ENCODE results near the gene MORN1. TPM values are rescaled to one million over a fixed set of nuclear protein-coding genes. Genes with fewer than 3 reads are reported as not detected.

The MORN1 gene
- total and polyA plus RNA-seq, 9 of the 15 experiments (the other 6 are each of a cell fraction or from before 2014, with no cell fraction given): 0.24 to 9.3 (median 4.2) TPM

DNA sequence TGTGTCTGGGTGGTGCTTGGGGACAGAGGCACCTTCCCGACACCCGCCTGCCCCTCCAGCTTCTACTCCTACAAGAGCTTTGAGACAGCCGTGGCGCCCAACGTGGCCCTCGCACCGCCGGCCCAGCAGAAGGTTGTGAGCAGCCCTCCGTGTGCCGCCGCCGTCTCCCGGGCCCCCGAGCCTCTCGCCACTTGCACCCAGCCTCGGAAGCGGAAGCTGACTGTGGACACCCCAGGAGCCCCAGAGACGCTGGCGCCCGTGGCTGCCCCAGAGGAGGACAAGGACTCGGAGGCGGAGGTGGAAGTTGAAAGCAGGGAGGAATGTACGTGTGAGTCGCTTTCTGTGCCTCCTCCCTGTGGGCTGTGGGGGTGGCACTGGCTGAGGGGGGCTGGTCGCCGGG is 87.6 kb downstream of the MORN1 start:
- DNase-seq (ENCODE audit: extremely low read depth in 1 of 4, low spot score in 3 of 4): no peak
- FAIRE-seq: no peak
- no peak for ATAC-seq
- peaks cover 62% of the 10 kb centered on the region; the same call in 2 of the 3 replicates for H3K36me3 ChIP-seq (ENCODE audit: control insufficient read depth, insufficient read depth, low read length)
- BruUV-seq (replicated peaks): no TSS peak
- H3K79me2 ChIP-seq (ENCODE audit: control insufficient read depth, insufficient read depth, low read length): peaks cover 37% of the 10 kb centered on the region
- 97% methylated on average over 26 of the region's 26 CpGs for WGBS (ENCODE audit: insufficient coverage, low coverage, missing lambda C conversion rate)
- ChIA-PET CTCF (ENCODE audit: low intra/inter-chr PET ratio) (no interaction called here), POLR2A (no interaction called here)
- no peaks in the 10 kb centered on the region for H3K27me3 ChIP-seq (ENCODE audit: control insufficient read depth in 2 of 2, insufficient read depth in 2 of 2, low read length in 2 of 2)
- no peaks in the 10 kb centered on the region for H3K9me1 ChIP-seq (ENCODE audit: control insufficient read depth, insufficient read depth, low read length)
- peaks cover 17% of the 10 kb centered on the region for H4K20me1 ChIP-seq (replicated peaks; ENCODE audit: control insufficient read depth, insufficient read depth, low read length)
- in situ Hi-C loops (cut with MboI) (no loop called here), intact Hi-C loops (cut with micrococcal nuclease) (no loop called here)
- no peak overlapping the region for H2AFZ ChIP-seq (ENCODE audit: low read depth, low read length)
- no peaks in the 10 kb centered on the region for H3K9me3 ChIP-seq (replicated peaks; ENCODE audit: control insufficient read depth, insufficient read depth, low read depth, low read length)
- H3K27ac ChIP-seq (ENCODE audit: extremely low read depth, low read depth, low read length): no peak overlapping the region
- H3K9ac ChIP-seq (ENCODE audit: insufficient read depth in 1 of 2, low read depth in 2 of 2, low read length in 2 of 2): no peak overlapping the region
- H3K4me1 ChIP-seq (replicated peaks in 1 of 2; ENCODE audit: control insufficient read depth in 2 of 2, insufficient read depth in 2 of 2, low read length in 2 of 2): peaks cover 0 to 62% of the 10 kb centered on the region in 2 experiments; a peak in 2 of 5 replicates
- no peak overlapping the region for H3K4me2 ChIP-seq (ENCODE audit: insufficient read depth, low read length)
- H3K4me3 ChIP-seq: no peak overlapping the region
- TF ChIP-seq SAFB2 (IDR thresholded peaks at IDR 0.05; ENCODE audit: borderline replicate concordance, low read depth, low read length, severe bottlenecking) (no peak), RBM22 (IDR thresholded peaks at IDR 0.05; ENCODE audit: low read depth, low read length, poor library complexity, severe bottlenecking) (peak; percentile 9)

DNA sequence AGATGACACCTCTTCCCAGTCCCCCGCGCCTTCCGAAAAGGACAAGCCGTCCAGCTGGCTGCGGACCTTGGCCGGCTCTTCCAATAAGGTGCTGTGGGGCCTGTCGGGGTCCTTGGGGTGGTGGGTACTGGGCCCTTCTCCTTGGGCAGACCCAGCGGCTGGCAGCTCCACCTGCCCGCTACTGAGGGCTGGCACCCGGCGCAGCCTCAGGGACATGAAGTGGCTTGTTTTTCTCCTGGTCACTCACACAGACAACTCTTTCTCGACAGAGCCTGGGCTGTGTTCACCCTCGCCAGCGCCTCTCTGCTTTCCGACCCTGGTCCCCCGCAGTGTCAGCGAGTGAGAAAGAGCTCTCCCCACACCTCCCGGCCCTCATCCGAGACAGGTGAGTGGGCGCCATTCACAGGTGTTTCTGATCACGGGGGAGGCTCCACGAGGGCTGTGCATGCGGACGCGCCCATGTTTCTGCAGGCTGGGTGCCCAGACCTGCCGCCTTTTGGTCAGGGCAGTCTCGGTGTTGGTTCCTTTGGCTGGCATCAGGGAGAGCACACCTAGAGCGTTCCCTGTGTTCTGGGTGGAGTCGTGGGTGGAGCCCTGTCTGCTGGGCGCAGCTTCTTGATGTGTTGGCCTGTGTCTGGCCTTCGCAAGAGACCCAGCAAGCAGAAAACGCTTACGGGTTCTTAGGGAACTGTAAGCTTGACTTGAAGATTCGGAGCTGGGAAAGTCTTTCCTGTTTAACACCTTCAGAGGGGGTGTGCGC is 88.2 kb downstream of the MORN1 start:
- Histone ChIP-seq H3K9me3 (replicated peaks; ENCODE audit: control insufficient read depth, insufficient read depth, low read depth, low read length) (no peaks in the 10 kb centered on the region), H3K4me2 (ENCODE audit: insufficient read depth, low read length) (no peak overlapping the region), H3K9ac (ENCODE audit: insufficient read depth in 1 of 2, low read depth in 2 of 2, low read length in 2 of 2) (no peak overlapping the region; a peak in 1 of 4 replicates), H4K20me1 (replicated peaks; ENCODE audit: control insufficient read depth, insufficient read depth, low read length) (peaks cover 17% of the 10 kb centered on the region), H2AFZ (ENCODE audit: low read depth, low read length) (no peak overlapping the region), H3K4me3 (no peak overlapping the region), H3K36me3 (ENCODE audit: control insufficient read depth, insufficient read depth, low read length) (peaks cover 56% of the 10 kb centered on the region; the same call in 2 of the 3 replicates), H3K27me3 (ENCODE audit: control insufficient read depth in 2 of 2, insufficient read depth in 2 of 2, low read length in 2 of 2) (no peaks in the 10 kb centered on the region), H3K4me1 (replicated peaks in 1 of 2; ENCODE audit: control insufficient read depth in 2 of 2, insufficient read depth in 2 of 2, low read length in 2 of 2) (peaks cover 0 to 65% of the 10 kb centered on the region in 2 experiments; a peak in 2 of 5 replicates), H3K9me1 (ENCODE audit: control insufficient read depth, insufficient read depth, low read length) (no peaks in the 10 kb centered on the region), H3K27ac (ENCODE audit: extremely low read depth, low read depth, low read length) (no peak overlapping the region), H3K79me2 (ENCODE audit: control insufficient read depth, insufficient read depth, low read length) (peaks cover 43% of the 10 kb centered on the region)
- WGBS (ENCODE audit: insufficient coverage, low coverage, missing lambda C conversion rate): 92% methylated on average over 29 of the region's 35 CpGs
- TF ChIP-seq POLR2G (IDR thresholded peaks at IDR 0.05; ENCODE audit: low read depth, low read length) (0 out of 2 replicates have a peak, but pooled peaks have one; percentile 35), ZNF324 (CRISPR knock-in tag; IDR thresholded peaks at IDR 0.05) (no peak), BACH1 (tag; IDR thresholded peaks at IDR 0.05) (no peak), CBX3 (IDR thresholded peaks at IDR 0.05; ENCODE audit: borderline replicate concordance in 1 of 2, low read length in 2 of 2) (no peak)
- TF ChIP-seq, protein P1, sequence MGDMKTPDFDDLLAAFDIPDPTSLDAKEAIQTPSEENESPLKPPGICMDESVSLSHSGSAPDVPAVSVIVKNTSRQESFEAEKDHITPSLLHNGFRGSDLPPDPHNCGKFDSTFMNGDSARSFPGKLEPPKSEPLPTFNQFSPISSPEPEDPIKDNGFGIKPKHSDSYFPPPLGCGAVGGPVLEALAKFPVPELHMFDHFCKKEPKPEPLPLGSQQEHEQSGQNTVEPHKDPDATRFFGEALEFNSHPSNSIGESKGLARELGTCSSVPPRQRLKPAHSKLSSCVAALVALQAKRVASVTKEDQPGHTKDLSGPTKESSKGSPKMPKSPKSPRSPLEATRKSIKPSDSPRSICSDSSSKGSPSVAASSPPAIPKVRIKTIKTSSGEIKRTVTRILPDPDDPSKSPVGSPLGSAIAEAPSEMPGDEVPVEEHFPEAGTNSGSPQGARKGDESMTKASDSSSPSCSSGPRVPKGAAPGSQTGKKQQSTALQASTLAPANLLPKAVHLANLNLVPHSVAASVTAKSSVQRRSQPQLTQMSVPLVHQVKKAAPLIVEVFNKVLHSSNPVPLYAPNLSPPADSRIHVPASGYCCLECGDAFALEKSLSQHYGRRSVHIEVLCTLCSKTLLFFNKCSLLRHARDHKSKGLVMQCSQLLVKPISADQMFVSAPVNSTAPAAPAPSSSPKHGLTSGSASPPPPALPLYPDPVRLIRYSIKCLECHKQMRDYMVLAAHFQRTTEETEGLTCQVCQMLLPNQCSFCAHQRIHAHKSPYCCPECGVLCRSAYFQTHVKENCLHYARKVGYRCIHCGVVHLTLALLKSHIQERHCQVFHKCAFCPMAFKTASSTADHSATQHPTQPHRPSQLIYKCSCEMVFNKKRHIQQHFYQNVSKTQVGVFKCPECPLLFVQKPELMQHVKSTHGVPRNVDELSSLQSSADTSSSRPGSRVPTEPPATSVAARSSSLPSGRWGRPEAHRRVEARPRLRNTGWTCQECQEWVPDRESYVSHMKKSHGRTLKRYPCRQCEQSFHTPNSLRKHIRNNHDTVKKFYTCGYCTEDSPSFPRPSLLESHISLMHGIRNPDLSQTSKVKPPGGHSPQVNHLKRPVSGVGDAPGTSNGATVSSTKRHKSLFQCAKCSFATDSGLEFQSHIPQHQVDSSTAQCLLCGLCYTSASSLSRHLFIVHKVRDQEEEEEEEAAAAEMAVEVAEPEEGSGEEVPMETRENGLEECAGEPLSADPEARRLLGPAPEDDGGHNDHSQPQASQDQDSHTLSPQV (IDR thresholded peaks at IDR 0.05): no peak
- POLR2A ChIA-PET: no interaction called here
- FAIRE-seq (no peak), DNase-seq (ENCODE audit: extremely low read depth in 1 of 4, low spot score in 3 of 4) (no peak), ATAC-seq (no peak)
- CTCF ChIA-PET (ENCODE audit: low intra/inter-chr PET ratio): no interaction called here
- in situ Hi-C loops (cut with MboI): no loop called here
- intact Hi-C loops (cut with micrococcal nuclease): no loop called here
- no TSS peak for BruUV-seq (replicated peaks)

Measured in K562 (cell line).